Gastrocnemius medialis (tissue), 4 donors: ENCODE measurements around the gene GNG4.

Experiments
- POLR2A ChIP-seq, 2 donors: fragments of 450-650 bp; IDR thresholded peaks; one replicate each; pipeline ENCODE4 v1.6.1; 2017; ENCODE audit warnings: antibody characterized with exemption in 2 of 2, mild to moderate bottlenecking in 2 of 2, moderate library complexity in 2 of 2
- TF ChIP-seq, protein P1 (sequence below), 5 experiments: fragments of 450-650 bp in 3 of 5; fragments of 200-600 bp in 2 of 5; sonication (generic) in 2 of 5; IDR thresholded peaks in 4 of 5; conservative IDR thresholded peaks in 1 of 5; 1 replicate in 4 of 5; 2 replicates in 1 of 5; pipeline ENCODE4 v1.5.1; 2016 to 2019; ENCODE audit warnings: antibody characterized with exemption in 5 of 5, mild to moderate bottlenecking in 3 of 5, moderate library complexity in 3 of 5

DNA sequence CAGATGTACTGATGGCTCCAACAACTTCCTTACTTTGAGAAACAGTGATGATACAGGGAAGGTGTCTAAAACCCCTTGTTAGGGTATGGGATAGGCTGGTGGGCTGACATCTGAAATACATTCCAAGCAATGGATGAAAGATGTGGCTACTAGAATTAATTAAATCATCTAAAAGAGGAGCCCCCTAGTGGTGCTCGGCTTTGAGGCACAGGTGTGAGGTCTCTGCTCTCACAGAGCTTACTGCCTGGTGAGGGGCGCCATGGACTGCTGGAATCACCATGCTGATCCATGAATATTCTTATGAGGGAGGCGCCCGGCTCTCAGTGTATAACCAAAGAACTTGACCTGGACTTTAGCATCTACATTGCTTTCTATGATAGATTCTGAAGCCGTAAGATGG is 48.5 kb downstream of the GNG4 start:
- TF ChIP-seq, protein P1, sequence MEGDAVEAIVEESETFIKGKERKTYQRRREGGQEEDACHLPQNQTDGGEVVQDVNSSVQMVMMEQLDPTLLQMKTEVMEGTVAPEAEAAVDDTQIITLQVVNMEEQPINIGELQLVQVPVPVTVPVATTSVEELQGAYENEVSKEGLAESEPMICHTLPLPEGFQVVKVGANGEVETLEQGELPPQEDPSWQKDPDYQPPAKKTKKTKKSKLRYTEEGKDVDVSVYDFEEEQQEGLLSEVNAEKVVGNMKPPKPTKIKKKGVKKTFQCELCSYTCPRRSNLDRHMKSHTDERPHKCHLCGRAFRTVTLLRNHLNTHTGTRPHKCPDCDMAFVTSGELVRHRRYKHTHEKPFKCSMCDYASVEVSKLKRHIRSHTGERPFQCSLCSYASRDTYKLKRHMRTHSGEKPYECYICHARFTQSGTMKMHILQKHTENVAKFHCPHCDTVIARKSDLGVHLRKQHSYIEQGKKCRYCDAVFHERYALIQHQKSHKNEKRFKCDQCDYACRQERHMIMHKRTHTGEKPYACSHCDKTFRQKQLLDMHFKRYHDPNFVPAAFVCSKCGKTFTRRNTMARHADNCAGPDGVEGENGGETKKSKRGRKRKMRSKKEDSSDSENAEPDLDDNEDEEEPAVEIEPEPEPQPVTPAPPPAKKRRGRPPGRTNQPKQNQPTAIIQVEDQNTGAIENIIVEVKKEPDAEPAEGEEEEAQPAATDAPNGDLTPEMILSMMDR (IDR thresholded peaks at IDR 0.05 in 4 of 5, conservative IDR thresholded peaks at IDR 0.05 in 1 of 5) = no peak
- TF ChIP-seq POLR2A (IDR thresholded peaks at IDR 0.05) = no peak
